ENCODE results near the gene ZNF599. TPM values are rescaled to one million over a fixed set of nuclear protein-coding genes. Genes with fewer than 3 reads are reported as not detected.
A peak's percentile ranks its signal among the peaks of the same experiment; 100 is the strongest.

Gene ZNF599
- total RNA-seq, 1 donor from 2014 or later = 8.6 TPM

- Mint-ChIP-seq H3K36me3 (ENCODE audit: insufficient read depth) (peaks cover 69% of the 10 kb centered on the region), H3K9me3 (ENCODE audit: low read depth) (peaks cover 29% of the 10 kb centered on the region), H3K4me1 (ENCODE audit: low read depth) (peaks cover 2% of the 10 kb centered on the region), H3K27ac (no peak overlapping the region), H3K4me3 (ENCODE audit: low read depth) (no peak overlapping the region), H3K27me3 (no peaks in the 10 kb centered on the region)
- TF ChIP-seq, protein P1, sequence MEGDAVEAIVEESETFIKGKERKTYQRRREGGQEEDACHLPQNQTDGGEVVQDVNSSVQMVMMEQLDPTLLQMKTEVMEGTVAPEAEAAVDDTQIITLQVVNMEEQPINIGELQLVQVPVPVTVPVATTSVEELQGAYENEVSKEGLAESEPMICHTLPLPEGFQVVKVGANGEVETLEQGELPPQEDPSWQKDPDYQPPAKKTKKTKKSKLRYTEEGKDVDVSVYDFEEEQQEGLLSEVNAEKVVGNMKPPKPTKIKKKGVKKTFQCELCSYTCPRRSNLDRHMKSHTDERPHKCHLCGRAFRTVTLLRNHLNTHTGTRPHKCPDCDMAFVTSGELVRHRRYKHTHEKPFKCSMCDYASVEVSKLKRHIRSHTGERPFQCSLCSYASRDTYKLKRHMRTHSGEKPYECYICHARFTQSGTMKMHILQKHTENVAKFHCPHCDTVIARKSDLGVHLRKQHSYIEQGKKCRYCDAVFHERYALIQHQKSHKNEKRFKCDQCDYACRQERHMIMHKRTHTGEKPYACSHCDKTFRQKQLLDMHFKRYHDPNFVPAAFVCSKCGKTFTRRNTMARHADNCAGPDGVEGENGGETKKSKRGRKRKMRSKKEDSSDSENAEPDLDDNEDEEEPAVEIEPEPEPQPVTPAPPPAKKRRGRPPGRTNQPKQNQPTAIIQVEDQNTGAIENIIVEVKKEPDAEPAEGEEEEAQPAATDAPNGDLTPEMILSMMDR (IDR thresholded peaks at IDR 0.05; ENCODE audit: unreplicated experiment) = no peak
- no peak for DNase-seq (ENCODE audit: low spot score, unreplicated experiment)
These were observed 27.9 kb downstream of the ZNF599 start for GRCh38 chr19:34744896-34745690.

- Mint-ChIP-seq H3K36me3 (ENCODE audit: insufficient read depth) (peaks cover 21% of the 10 kb centered on the region), H3K4me3 (ENCODE audit: low read depth) (peak overlapping the region; percentile 93), H3K9me3 (ENCODE audit: low read depth) (peaks cover 6% of the 10 kb centered on the region), H3K27ac (peak overlapping the region; percentile 99), H3K4me1 (ENCODE audit: low read depth) (peaks cover 16% of the 10 kb centered on the region), H3K27me3 (no peaks in the 10 kb centered on the region)
- TF ChIP-seq, protein P1 (IDR thresholded peaks at IDR 0.05; ENCODE audit: unreplicated experiment) = no peak
- DNase-seq (ENCODE audit: low spot score, unreplicated experiment) = no peak
These were observed 38.4 kb downstream of the ZNF599 start for GRCh38 chr19:34734537-34735103.

- peak within 1 kb of the TSS; percentile 93 for H3K4me3 Mint-ChIP-seq (ENCODE audit: low read depth)
- TF ChIP-seq, protein P1 (IDR thresholded peaks at IDR 0.05; ENCODE audit: unreplicated experiment) = no peak
- peak; percentile 75 for DNase-seq (ENCODE audit: low spot score, unreplicated experiment)
- H3K36me3 Mint-ChIP-seq (ENCODE audit: insufficient read depth) = peaks cover 15% of the 10 kb centered on the region
- peak within 1 kb of the TSS; percentile 99 for H3K27ac Mint-ChIP-seq
- H3K27me3 Mint-ChIP-seq = no peaks in the 10 kb centered on the region
- H3K4me1 Mint-ChIP-seq (ENCODE audit: low read depth) = peaks cover 16% of the 10 kb centered on the region
- H3K9me3 Mint-ChIP-seq (ENCODE audit: low read depth) = peaks cover 3% of the 10 kb centered on the region
These were observed 39.1 kb downstream of the ZNF599 start, which contains the start of gene ZNF181 for GRCh38 chr19:34733746-34734536. ZNF181 (plus strand) TSS chr19:34734243; CDS start chr19:34735038, 795 bp downstream.

- TF ChIP-seq, protein P1 (IDR thresholded peaks at IDR 0.05; ENCODE audit: unreplicated experiment) = no peak
- Mint-ChIP-seq H3K4me3 (ENCODE audit: low read depth) (peak overlapping the region; percentile 93), H3K27me3 (no peaks in the 10 kb centered on the region), H3K36me3 (ENCODE audit: insufficient read depth) (peaks cover 11% of the 10 kb centered on the region), H3K9me3 (ENCODE audit: low read depth) (peaks cover 3% of the 10 kb centered on the region), H3K4me1 (ENCODE audit: low read depth) (peaks cover 16% of the 10 kb centered on the region), H3K27ac (peak overlapping the region; percentile 99)
- DNase-seq (ENCODE audit: low spot score, unreplicated experiment) = peak; percentile 15
These were observed 39.7 kb downstream of the ZNF599 start for GRCh38 chr19:34733266-34733745.

Data from progenitor cell of endocrine pancreas (in vitro differentiated cells).